ENCODE measurements around the gene FLOT1. TPM values are rescaled to one million over a fixed set of nuclear protein-coding genes. Genes with fewer than 3 reads are reported as not detected.
A peak's percentile ranks its signal among the peaks of the same experiment; 100 is the strongest.

FLOT1 gene
- total and polyA plus RNA-seq, 7 experiments from 2014 or later, result 59.4 to 204 (median 85.4) TPM

GRCh38 chr6:30703821-30704220, 38.7 kb downstream of the FLOT1 start:
- DNase-seq (no peak), ATAC-seq (no peak)
- H3K9me3 ChIP-seq (ENCODE audit: control insufficient read depth in 2 of 3, low read length in 3 of 3), result no peaks in the 10 kb centered on the region
- H3K9me3 Mint-ChIP-seq, result no peaks in the 10 kb centered on the region
- H3K27me3 ChIP-seq (ENCODE audit: control insufficient read depth in 2 of 2, insufficient read depth in 2 of 2, low read length in 2 of 2), result no peaks in the 10 kb centered on the region
- POLR2A ChIA-PET, result interaction anchor here (0.9 to 2.2 kb wide), 6 partner anchors 11 to 23 kb away, joined by 3 to 13 read pairs (median 4); partner anchors contain the start of genes MDC1 and NRM
- no peaks in the 10 kb centered on the region for H3K27me3 Mint-ChIP-seq
- peaks cover 0 to 22% (median 4%) of the 10 kb centered on the region in 7 donors for H3K4me1 Mint-ChIP-seq
- CTCF ChIA-PET, result interaction anchor here (1.3 kb wide), 2 partner anchors 18 to 25 kb away, joined by 4 read pairs; no protein-coding TSS in a partner anchor
- peak overlapping the region in 2 of 9 donors; percentile 20 to 73 for H3K27ac Mint-ChIP-seq
- H3K4me3 ChIP-seq (ENCODE audit: low read length), result no peak overlapping the region
- H3K36me3 ChIP-seq (ENCODE audit: control insufficient read depth in 2 of 3, insufficient read depth in 3 of 3, low read length in 3 of 3), result peaks cover 0 to 53% (median 12%) of the 10 kb centered on the region in 3 experiments
- no peak overlapping the region for H3K4me3 Mint-ChIP-seq
- no peak overlapping the region for H3K27ac ChIP-seq (ENCODE audit: low read depth, low read length)
- no peaks in the 10 kb centered on the region for H3K4me1 ChIP-seq (ENCODE audit: control insufficient read depth in 2 of 2, insufficient read depth in 2 of 2, low read length in 2 of 2)
- intact Hi-C loops (cut with micrococcal nuclease), result no loop called here
- peaks cover 22 to 58% (median 32%) of the 10 kb centered on the region in 5 donors for H3K36me3 Mint-ChIP-seq

- Mint-ChIP-seq H3K9me3 (no peaks in the 10 kb centered on the region), H3K36me3 (peaks cover 20 to 56% (median 31%) of the 10 kb centered on the region in 5 donors), H3K4me1 (peaks cover 0 to 22% (median 4%) of the 10 kb centered on the region in 7 donors), H3K27ac (peak overlapping the region in 1 of 9 donors; percentile 73), H3K4me3 (no peak overlapping the region), H3K27me3 (no peaks in the 10 kb centered on the region)
- intact Hi-C loops (cut with micrococcal nuclease), result no loop called here
- ChIA-PET CTCF (interaction anchor here (1.3 kb wide), 1 partner anchor 24 kb away, joined by 4 read pairs; no protein-coding TSS in a partner anchor), POLR2A (interaction anchor here (0.9 to 1.4 kb wide), 4 partner anchors 12 to 22 kb away, joined by 3 to 5 read pairs (median 4); partner anchors contain the start of genes MDC1 and NRM)
- peaks cover 0 to 50% (median 12%) of the 10 kb centered on the region in 3 experiments for H3K36me3 ChIP-seq (ENCODE audit: control insufficient read depth in 2 of 3, insufficient read depth in 3 of 3, low read length in 3 of 3)
- no peak for ATAC-seq
- H3K9me3 ChIP-seq (ENCODE audit: control insufficient read depth in 2 of 3, low read length in 3 of 3), result no peaks in the 10 kb centered on the region
- no peak overlapping the region for H3K4me3 ChIP-seq (ENCODE audit: low read length)
- no peaks in the 10 kb centered on the region for H3K4me1 ChIP-seq (ENCODE audit: control insufficient read depth in 2 of 2, insufficient read depth in 2 of 2, low read length in 2 of 2)
- H3K27ac ChIP-seq (ENCODE audit: low read depth, low read length), result no peak overlapping the region
- DNase-seq, result no peak
- no peaks in the 10 kb centered on the region for H3K27me3 ChIP-seq (ENCODE audit: control insufficient read depth in 2 of 2, insufficient read depth in 2 of 2, low read length in 2 of 2)
These were observed 39.5 kb downstream of the FLOT1 start for GRCh38 chr6:30703011-30703410.

GRCh38 chr6:30700340-30700739, 42.1 kb downstream of the FLOT1 start:
- DNase-seq (no peak), ATAC-seq (no peak)
- Mint-ChIP-seq H3K4me3 (no peak overlapping the region), H3K27ac (no peak overlapping the region), H3K9me3 (no peaks in the 10 kb centered on the region), H3K4me1 (peaks cover 0 to 11% (median 0%) of the 10 kb centered on the region in 7 donors), H3K36me3 (peaks cover 9 to 40% (median 20%) of the 10 kb centered on the region in 5 donors), H3K27me3 (no peaks in the 10 kb centered on the region)
- ChIA-PET CTCF (no interaction called here), POLR2A (interaction anchor here (1.2 to 1.4 kb wide), 2 partner anchors 16 to 22 kb away, joined by 3 read pairs; no protein-coding TSS in a partner anchor)
- Histone ChIP-seq H3K4me1 (ENCODE audit: control insufficient read depth in 2 of 2, insufficient read depth in 2 of 2, low read length in 2 of 2) (no peaks in the 10 kb centered on the region), H3K27ac (ENCODE audit: low read depth, low read length) (no peak overlapping the region), H3K9me3 (ENCODE audit: control insufficient read depth in 2 of 3, low read length in 3 of 3) (no peaks in the 10 kb centered on the region), H3K4me3 (ENCODE audit: low read length) (no peak overlapping the region), H3K36me3 (ENCODE audit: control insufficient read depth in 2 of 3, insufficient read depth in 3 of 3, low read length in 3 of 3) (peaks cover 0 to 30% (median 12%) of the 10 kb centered on the region in 3 experiments), H3K27me3 (ENCODE audit: control insufficient read depth in 2 of 2, insufficient read depth in 2 of 2, low read length in 2 of 2) (no peaks in the 10 kb centered on the region)
- intact Hi-C loops (cut with micrococcal nuclease), result no loop called here

- Histone ChIP-seq H3K4me1 (ENCODE audit: control insufficient read depth in 2 of 2, insufficient read depth in 2 of 2, low read length in 2 of 2) (peaks cover 2% of the 10 kb centered on the region in 2 donors), H3K9me3 (ENCODE audit: control insufficient read depth in 2 of 3, low read length in 3 of 3) (no peaks in the 10 kb centered on the region), H3K27ac (ENCODE audit: low read depth, low read length) (no peak overlapping the region), H3K4me3 (ENCODE audit: low read length) (no peak overlapping the region), H3K36me3 (ENCODE audit: control insufficient read depth in 2 of 3, insufficient read depth in 3 of 3, low read length in 3 of 3) (peaks cover 0 to 7% (median 3%) of the 10 kb centered on the region in 3 experiments), H3K27me3 (ENCODE audit: control insufficient read depth in 2 of 2, insufficient read depth in 2 of 2, low read length in 2 of 2) (no peaks in the 10 kb centered on the region)
- ATAC-seq, result no peak
- Mint-ChIP-seq H3K4me1 (peaks cover 2 to 8% (median 7%) of the 10 kb centered on the region in 7 donors), H3K36me3 (peaks cover 0 to 11% (median 2%) of the 10 kb centered on the region in 5 donors), H3K4me3 (no peak overlapping the region), H3K27ac (no peak overlapping the region), H3K27me3 (no peaks in the 10 kb centered on the region), H3K9me3 (no peaks in the 10 kb centered on the region)
- no peak for DNase-seq
- intact Hi-C loops (cut with micrococcal nuclease), result no loop called here
- ChIA-PET CTCF (interaction anchor here (0.7 kb wide), 1 partner anchor 19 kb away, joined by 3 read pairs; no protein-coding TSS in a partner anchor), POLR2A (interaction anchor here (0.6 to 2.4 kb wide), 3 partner anchors 9 to 92 kb away, joined by 3 to 9 read pairs (median 3); no protein-coding TSS in a partner anchor)
These were observed 46.1 kb downstream of the FLOT1 start for GRCh38 chr6:30696432-30696831.

- peaks cover 0 to 6% (median 0%) of the 10 kb centered on the region in 3 experiments for H3K36me3 ChIP-seq (ENCODE audit: control insufficient read depth in 2 of 3, insufficient read depth in 3 of 3, low read length in 3 of 3)
- POLR2A ChIA-PET, result interaction anchor here (0.6 to 5.3 kb wide), 6 partner anchors 10 to 76 kb away, joined by 3 to 38 read pairs (median 4); partner anchors contain the start of genes MDC1, MRPS18B and PPP1R10
- H3K4me3 ChIP-seq (ENCODE audit: low read length), result peak overlapping the region; percentile 64
- Mint-ChIP-seq H3K4me1 (peaks cover 39 to 48% (median 44%) of the 10 kb centered on the region in 7 donors), H3K9me3 (no peaks in the 10 kb centered on the region), H3K36me3 (peaks cover 0 to 11% (median 0%) of the 10 kb centered on the region in 5 donors), H3K4me3 (peak overlapping the region; percentile 86 to 100 (median 90)), H3K27ac (peak overlapping the region; percentile 18 to 99 (median 81)), H3K27me3 (no peaks in the 10 kb centered on the region)
- H3K27ac ChIP-seq (ENCODE audit: low read depth, low read length), result peak overlapping the region; percentile 73
- intact Hi-C loops (cut with micrococcal nuclease), result loop anchor here in 1 of 2 donors (1.0 kb wide), 1 partner anchor 9 kb away; no protein-coding TSS in a partner anchor
- DNase-seq (no peak), ATAC-seq (no peak)
- CTCF ChIA-PET, result interaction anchor here (0.9 to 2.9 kb wide), 6 partner anchors 13 to 150 kb away, joined by 3 to 12 read pairs (median 4); partner anchors contain the start of genes DHX16, MDC1 and TUBB
- H3K27me3 ChIP-seq (ENCODE audit: control insufficient read depth in 2 of 2, insufficient read depth in 2 of 2, low read length in 2 of 2), result no peaks in the 10 kb centered on the region
- peaks cover 21 to 31% of the 10 kb centered on the region in 2 donors for H3K4me1 ChIP-seq (ENCODE audit: control insufficient read depth in 2 of 2, insufficient read depth in 2 of 2, low read length in 2 of 2)
- no peaks in the 10 kb centered on the region for H3K9me3 ChIP-seq (ENCODE audit: control insufficient read depth in 2 of 3, low read length in 3 of 3)
These were observed 51.2 kb downstream of the FLOT1 start for GRCh38 chr6:30691208-30691847.

GRCh38 chr6:30690403-30691207, 51.9 kb downstream of the FLOT1 start, which contains the start of gene NRM:
Gene NRM, minus strand, starts transcription at chr6:30690984. Its CDS starts 10 bp downstream, at chr6:30690974.
- peaks cover 40 to 48% (median 47%) of the 10 kb centered on the region in 7 donors for H3K4me1 Mint-ChIP-seq
- peaks cover 0 to 18% (median 0%) of the 10 kb centered on the region in 5 donors for H3K36me3 Mint-ChIP-seq
- peaks cover 21 to 31% of the 10 kb centered on the region in 2 donors for H3K4me1 ChIP-seq (ENCODE audit: control insufficient read depth in 2 of 2, insufficient read depth in 2 of 2, low read length in 2 of 2)
- intact Hi-C loops (cut with micrococcal nuclease), result loop anchor here (1.0 kb wide), 2 partner anchors 8 to 27 kb away; partner anchors contain the start of gene MDC1 (in 1 of the 2)
- no peaks in the 10 kb centered on the region for H3K27me3 ChIP-seq (ENCODE audit: control insufficient read depth in 2 of 2, insufficient read depth in 2 of 2, low read length in 2 of 2)
- ATAC-seq, result peak; percentile 47
- no peaks in the 10 kb centered on the region for H3K9me3 ChIP-seq (ENCODE audit: control insufficient read depth in 2 of 3, low read length in 3 of 3)
- H3K4me3 Mint-ChIP-seq, result peak within 1 kb of the TSS; percentile 86 to 100 (median 90)
- peaks cover 0 to 13% (median 0%) of the 10 kb centered on the region in 3 experiments for H3K36me3 ChIP-seq (ENCODE audit: control insufficient read depth in 2 of 3, insufficient read depth in 3 of 3, low read length in 3 of 3)
- peak within 1 kb of the TSS; percentile 64 for H3K4me3 ChIP-seq (ENCODE audit: low read length)
- peak in 8 of 9 donors; percentile 46 to 86 (median 50) for DNase-seq
- H3K27ac Mint-ChIP-seq, result peak within 1 kb of the TSS; percentile 74 to 99 (median 87)
- H3K27ac ChIP-seq (ENCODE audit: low read depth, low read length), result peak within 1 kb of the TSS; percentile 95
- ChIA-PET POLR2A (interaction anchor here (0.6 to 5.3 kb wide), 7 partner anchors 9 to 76 kb away, joined by 3 to 38 read pairs (median 5); partner anchors contain the start of genes MDC1, MRPS18B and PPP1R10), CTCF (interaction anchor here (0.9 to 2.9 kb wide), 5 partner anchors 12 to 31 kb away, joined by 3 to 12 read pairs (median 5); partner anchors contain the start of genes DHX16, MDC1 and TUBB)
- no peaks in the 10 kb centered on the region for H3K27me3 Mint-ChIP-seq
- no peaks in the 10 kb centered on the region for H3K9me3 Mint-ChIP-seq

All from naive thymus-derived CD4-positive, alpha-beta T cell (primary cell).